Measurements from ENCODE around the gene FURIN. TPM values are rescaled to one million over a fixed set of nuclear protein-coding genes. Genes with fewer than 3 reads are reported as not detected.

The FURIN gene
- total and polyA plus RNA-seq, 9 of the 15 experiments (the other 6 are each of a cell fraction or from before 2014, with no cell fraction given) = 0.92 to 99.9 (median 34.8) TPM

- TF ChIP-seq, protein P1, sequence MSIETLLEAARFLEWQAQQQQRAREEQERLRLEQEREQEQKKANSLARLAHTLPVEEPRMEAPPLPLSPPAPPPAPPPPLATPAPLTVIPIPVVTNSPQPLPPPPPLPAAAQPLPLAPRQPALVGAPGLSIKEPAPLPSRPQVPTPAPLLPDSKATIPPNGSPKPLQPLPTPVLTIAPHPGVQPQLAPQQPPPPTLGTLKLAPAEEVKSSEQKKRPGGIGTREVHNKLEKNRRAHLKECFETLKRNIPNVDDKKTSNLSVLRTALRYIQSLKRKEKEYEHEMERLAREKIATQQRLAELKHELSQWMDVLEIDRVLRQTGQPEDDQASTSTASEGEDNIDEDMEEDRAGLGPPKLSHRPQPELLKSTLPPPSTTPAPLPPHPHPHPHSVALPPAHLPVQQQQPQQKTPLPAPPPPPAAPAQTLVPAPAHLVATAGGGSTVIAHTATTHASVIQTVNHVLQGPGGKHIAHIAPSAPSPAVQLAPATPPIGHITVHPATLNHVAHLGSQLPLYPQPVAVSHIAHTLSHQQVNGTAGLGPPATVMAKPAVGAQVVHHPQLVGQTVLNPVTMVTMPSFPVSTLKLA (conservative IDR thresholded peaks at IDR 0.05) = peak in 1 of 2 experiments; percentile 68; a peak in 2 of 4 replicates
- no peak for TF ChIP-seq ZNF79 (CRISPR knock-in tag; IDR thresholded peaks at IDR 0.05; ENCODE audit: low read depth)
- TF ChIP-seq JUND (IDR thresholded peaks at IDR 0.05; ENCODE audit: borderline replicate concordance, low read depth, low read length) = peak; percentile 98
- TF ChIP-seq JUND (tag; IDR thresholded peaks at IDR 0.05; ENCODE audit: borderline replicate concordance, low read depth, low read length) = peak; percentile 96
- no peak for TF ChIP-seq IRF2 (CRISPR knock-in tag; IDR thresholded peaks at IDR 0.05)
- no peak for TF ChIP-seq ZNF75A (CRISPR knock-in tag; IDR thresholded peaks at IDR 0.05)
- no peak for TF ChIP-seq CC2D1A (IDR thresholded peaks at IDR 0.05)
- no peak for TF ChIP-seq SETDB1 (IDR thresholded peaks at IDR 0.05; ENCODE audit: low read length)
- TF ChIP-seq IFI16 (CRISPR knock-in tag; IDR thresholded peaks at IDR 0.05) = no peak
- TF ChIP-seq, protein P2, sequence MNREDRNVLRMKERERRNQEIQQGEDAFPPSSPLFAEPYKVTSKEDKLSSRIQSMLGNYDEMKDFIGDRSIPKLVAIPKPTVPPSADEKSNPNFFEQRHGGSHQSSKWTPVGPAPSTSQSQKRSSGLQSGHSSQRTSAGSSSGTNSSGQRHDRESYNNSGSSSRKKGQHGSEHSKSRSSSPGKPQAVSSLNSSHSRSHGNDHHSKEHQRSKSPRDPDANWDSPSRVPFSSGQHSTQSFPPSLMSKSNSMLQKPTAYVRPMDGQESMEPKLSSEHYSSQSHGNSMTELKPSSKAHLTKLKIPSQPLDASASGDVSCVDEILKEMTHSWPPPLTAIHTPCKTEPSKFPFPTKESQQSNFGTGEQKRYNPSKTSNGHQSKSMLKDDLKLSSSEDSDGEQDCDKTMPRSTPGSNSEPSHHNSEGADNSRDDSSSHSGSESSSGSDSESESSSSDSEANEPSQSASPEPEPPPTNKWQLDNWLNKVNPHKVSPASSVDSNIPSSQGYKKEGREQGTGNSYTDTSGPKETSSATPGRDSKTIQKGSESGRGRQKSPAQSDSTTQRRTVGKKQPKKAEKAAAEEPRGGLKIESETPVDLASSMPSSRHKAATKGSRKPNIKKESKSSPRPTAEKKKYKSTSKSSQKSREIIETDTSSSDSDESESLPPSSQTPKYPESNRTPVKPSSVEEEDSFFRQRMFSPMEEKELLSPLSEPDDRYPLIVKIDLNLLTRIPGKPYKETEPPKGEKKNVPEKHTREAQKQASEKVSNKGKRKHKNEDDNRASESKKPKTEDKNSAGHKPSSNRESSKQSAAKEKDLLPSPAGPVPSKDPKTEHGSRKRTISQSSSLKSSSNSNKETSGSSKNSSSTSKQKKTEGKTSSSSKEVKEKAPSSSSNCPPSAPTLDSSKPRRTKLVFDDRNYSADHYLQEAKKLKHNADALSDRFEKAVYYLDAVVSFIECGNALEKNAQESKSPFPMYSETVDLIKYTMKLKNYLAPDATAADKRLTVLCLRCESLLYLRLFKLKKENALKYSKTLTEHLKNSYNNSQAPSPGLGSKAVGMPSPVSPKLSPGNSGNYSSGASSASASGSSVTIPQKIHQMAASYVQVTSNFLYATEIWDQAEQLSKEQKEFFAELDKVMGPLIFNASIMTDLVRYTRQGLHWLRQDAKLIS (CRISPR knock-in tag; IDR thresholded peaks at IDR 0.05) = no peak
- no peak for TF ChIP-seq POLR2G (IDR thresholded peaks at IDR 0.05; ENCODE audit: low read depth, low read length)
- TF ChIP-seq, protein P3, sequence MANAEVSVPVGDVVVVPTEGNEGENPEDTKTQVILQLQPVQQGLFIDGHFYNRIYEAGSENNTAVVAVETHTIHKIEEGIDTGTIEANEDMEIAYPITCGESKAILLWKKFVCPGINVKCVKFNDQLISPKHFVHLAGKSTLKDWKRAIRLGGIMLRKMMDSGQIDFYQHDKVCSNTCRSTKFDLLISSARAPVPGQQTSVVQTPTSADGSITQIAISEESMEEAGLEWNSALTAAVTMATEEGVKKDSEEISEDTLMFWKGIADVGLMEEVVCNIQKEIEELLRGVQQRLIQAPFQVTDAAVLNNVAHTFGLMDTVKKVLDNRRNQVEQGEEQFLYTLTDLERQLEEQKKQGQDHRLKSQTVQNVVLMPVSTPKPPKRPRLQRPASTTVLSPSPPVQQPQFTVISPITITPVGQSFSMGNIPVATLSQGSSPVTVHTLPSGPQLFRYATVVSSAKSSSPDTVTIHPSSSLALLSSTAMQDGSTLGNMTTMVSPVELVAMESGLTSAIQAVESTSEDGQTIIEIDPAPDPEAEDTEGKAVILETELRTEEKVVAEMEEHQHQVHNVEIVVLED (CRISPR knock-in tag; IDR thresholded peaks at IDR 0.05) = no peak
- TF ChIP-seq MIER1 (IDR thresholded peaks at IDR 0.05; ENCODE audit: low read depth) = no peak
- TF ChIP-seq PHB2 (IDR thresholded peaks at IDR 0.05; ENCODE audit: low read depth) = no peak
- no peak for TF ChIP-seq E4F1 (CRISPR knock-in tag; IDR thresholded peaks at IDR 0.05; ENCODE audit: borderline replicate concordance)
- TF ChIP-seq SAP30 (IDR thresholded peaks at IDR 0.05; ENCODE audit: borderline replicate concordance, insufficient read depth, low read depth, low read length, poor library complexity, severe bottlenecking) = no peak
- TF ChIP-seq STAT5A (IDR thresholded peaks at IDR 0.05; ENCODE audit: borderline replicate concordance, low read length) = no peak
- TF ChIP-seq CREBBP (IDR thresholded peaks at IDR 0.05; ENCODE audit: low read depth, low read length) = no peak
Measured at GRCh38 chr15:90836296-90836871, 32.0 kb upstream of the FURIN start (continued).

All from K562 (cell line).